ENCODE data around the gene BEND7.
"Not testable (repeated sequence)": the region's sequence is repeated elsewhere in the genome, so short reads cannot be mapped to it uniquely, and the experiment has no call there.

Gene BEND7, protein sequence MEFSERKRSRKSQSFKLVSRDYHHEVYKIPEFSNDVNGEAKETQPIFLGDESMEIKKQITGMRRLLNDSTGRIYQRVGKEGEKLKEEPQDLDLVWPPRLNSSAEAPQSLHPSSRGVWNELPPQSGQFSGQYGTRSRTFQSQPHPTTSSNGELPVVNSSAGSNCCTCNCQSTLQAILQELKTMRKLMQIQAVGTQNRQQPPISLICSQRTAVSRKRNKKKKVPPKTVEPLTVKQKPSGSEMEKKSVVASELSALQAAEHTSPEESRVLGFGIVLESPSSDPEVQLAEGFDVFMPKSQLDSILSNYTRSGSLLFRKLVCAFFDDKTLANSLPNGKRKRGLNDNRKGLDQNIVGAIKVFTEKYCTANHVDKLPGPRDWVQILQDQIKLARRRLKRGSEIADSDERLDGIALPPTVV

DNA sequence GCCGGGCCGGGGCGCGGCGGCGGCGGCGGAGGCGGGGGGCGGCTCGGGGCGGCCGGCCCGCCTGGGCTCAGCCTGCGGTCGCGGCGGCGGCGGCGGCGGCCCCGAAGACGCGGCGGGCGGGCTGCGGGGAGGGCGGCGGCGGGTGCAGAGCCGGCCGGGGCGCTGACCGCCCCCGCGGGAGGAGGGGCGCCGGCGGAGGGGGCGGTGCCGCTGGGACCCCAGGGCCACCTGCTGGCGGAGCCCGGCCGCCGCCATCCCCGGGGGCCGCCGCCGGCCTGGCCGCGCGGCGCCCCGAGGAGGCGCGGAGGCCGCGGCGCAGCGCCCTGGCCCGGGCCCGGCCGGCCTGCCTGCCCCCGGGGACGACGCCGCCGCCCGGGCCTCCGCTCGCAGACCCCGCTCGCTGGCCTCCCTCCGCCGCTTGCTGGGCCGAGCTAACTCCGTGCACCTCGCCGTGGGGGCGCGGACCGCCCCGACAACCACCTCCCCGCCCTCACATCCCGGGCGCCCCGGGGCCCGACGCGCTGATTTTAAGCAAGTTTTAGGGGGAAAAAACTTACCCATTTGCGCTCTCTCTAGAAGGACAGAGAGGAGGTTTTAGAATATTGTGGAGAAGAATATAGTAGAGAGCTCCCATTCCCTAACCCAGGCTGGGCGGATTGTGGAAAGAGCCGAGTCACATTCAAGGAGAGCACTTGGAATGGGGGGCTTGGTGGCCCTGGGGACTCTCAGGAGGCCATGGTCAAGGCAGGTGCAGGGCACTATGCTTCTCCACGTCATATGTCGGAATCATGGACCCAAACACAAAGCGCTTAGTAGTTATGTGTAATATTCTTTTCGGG lies at the start of gene BEND7:
TSS of gene BEND7 (minus strand) at position 140 of the 839 bp plus-strand sequence. CDS start 481 bp downstream, outside the sequence.
- DNase-seq (ENCODE audit: low read depth in 2 of 2, low spot score in 1 of 2), result no peak

DNA sequence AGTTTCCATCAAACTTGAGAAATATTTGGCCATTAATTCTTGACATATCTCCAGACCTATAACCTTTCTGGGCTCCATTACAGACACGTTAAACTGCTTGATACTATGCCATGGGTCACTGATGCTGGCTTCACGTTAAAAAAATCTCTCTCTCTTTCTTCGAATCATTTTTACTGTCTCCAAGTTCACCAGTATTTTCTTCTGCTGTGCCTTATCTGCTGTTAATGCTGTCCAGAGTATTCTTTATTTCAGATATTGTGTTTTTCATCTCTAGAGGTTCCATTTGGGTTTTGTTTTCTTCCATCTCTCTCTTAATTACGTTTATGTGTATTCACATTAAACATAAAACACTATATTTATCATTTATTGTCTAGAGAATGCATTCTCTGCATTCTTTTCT lies 45.1 kb upstream of the BEND7 start:
- DNase-seq (ENCODE audit: low read depth in 2 of 2, low spot score in 1 of 2), result no peak

DNA sequence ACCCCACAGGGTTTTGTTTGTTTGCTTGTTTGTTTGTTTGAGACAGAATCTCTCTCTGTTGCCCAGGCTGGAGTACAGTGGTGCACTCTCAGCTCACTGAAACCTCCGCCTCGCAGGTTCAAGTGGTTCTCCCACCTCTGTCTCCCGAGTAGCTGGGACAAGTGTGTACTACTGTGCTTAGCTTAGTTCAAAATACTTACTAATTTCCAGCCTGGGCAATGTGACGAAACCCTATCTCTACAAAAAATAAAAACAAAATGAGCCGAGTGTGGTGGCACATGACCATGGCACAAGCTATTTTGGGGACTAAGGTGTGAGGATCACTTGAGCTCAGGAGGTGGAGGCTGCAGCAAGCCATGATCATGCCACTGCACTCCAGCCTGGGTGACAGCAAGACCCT lies 42.7 kb upstream of the BEND7 start:
- DNase-seq (ENCODE audit: low read depth in 2 of 2, low spot score in 1 of 2), result no peak

DNA sequence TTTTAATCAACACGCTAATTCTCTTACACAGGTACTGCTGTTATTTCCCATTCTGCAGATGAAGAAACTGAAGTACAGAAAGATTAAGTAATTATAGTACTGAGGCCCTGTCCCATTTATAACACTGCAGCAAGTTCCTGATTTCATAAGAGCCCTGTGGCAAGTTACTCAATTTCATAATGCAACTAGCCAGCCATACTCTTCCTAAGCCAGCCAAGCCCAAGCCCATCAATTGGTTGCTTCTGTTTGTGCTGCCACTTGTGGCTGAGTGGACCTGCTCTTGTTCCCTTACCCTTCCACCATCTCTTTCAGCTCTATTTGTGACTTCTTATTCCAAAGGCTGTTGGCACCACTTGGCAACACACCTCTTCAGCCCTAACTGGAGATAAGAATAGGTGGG lies 38.2 kb upstream of the BEND7 start:
- DNase-seq (ENCODE audit: low read depth in 2 of 2, low spot score in 1 of 2), result no peak

DNA sequence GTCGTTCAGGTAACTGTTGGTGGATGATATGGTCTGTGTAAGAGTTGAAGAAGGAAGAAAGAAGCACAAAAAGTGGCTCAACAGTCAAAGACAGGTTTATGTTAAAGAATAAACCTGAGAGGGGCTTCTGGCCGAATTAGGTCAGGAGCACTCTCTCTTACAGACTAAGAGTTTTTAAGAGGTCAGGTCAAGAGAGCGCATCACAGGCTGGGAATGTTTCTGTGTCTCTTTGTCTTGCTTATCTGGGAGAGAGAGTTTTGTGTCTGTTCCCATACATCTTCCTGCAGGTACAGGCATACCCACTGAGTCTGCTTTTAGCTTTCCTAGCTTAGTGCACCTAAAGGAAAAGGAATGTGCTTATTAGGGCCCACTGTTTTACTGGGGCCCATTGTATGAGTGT lies 35.8 kb upstream of the BEND7 start:
- no peak for DNase-seq (ENCODE audit: low read depth in 2 of 2, low spot score in 1 of 2)

DNA sequence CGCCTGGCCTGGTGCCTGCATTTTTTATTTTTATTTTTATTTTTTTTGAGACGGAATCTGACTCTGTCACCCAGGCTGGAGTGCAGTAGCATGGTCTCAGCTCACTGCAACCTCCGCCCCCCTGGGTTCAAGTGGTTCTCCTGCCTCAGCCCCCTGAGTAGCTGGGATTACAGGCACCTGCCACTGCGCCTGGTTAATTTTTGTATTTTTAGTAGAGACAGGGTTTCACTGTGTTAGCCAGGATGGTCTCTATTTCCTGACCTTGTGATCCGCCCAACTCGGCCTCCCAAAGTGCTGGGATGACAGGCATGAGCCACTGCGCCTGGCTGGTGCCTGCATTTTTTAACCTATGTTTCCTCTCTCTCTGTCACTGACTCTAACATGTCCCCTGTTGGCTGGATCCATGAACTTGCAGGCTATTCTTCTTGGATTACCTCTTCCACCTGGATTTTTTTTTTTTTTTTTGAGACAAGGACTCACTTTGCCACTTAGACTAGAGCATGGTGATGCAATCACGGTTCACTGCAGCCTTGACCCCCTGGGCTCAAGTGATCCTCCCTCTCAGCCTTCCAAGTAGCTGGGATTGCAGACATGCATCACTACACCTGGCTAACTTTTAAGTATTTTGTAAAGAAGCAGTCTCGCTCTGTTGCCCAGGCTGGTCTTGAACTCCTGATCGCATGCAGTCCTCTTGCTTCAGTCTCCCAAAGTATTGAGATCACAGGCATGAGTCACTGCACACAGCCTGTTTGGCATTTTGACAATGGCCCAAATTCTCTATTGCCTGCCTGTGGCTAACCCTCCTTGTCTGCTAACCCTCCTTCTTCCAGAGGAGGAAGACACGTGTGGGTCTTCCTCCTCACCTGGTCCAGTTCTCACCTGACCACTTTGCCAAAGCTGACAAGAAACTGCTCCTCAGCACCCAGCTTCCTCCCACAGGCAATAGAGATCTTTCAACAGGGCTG lies 34.9 kb upstream of the BEND7 start:
- no peak for DNase-seq (ENCODE audit: low read depth in 2 of 2, low spot score in 1 of 2)

DNA sequence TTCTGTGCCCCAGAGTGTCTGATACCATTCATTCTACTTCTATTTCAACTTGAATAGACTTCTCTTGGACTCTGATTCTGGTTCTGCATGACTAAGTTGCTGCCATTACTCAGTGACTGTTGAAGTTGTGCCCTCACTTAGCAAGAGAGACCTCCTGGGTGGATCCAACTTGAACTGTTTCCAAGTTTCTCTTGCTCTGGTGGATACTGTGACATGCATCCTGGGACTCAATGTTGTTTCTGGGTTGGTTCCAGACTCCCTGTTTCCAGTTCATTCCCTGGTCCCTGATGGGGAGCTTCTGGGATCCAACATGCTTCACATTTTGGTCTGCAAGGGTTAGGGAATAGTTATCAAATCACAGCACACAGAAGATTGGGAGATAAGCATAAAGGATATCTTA lies 31.8 kb upstream of the BEND7 start:
- DNase-seq (ENCODE audit: low read depth in 2 of 2, low spot score in 1 of 2), result no peak

DNA sequence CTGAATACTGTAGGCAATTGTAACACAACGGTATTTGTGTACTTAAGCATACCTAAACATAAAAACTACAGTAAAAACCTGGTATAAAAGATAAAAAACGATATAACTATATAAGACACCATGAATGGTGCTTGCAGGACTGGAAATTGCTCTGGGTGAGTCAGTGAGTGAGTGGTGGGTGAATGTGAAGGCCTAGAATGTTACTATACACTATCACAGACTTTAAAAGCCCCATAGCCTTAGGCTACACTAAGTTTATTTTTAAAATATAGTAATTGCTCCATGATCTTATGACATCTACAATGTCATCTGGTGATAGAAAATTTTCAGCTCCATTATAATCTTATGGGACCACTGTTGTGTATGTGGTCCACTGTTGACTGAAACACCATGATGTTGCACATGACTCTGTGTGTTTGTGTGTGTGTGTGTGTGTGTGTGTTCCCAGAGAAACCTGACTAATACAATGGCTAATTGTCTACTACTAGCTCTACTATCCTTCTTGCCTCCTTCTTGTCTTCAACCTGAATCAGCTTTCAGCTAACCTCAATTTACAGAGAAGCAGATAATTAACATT lies 30.4 kb upstream of the BEND7 start:
- DNase-seq (ENCODE audit: low read depth in 2 of 2, low spot score in 1 of 2), result no peak

DNA sequence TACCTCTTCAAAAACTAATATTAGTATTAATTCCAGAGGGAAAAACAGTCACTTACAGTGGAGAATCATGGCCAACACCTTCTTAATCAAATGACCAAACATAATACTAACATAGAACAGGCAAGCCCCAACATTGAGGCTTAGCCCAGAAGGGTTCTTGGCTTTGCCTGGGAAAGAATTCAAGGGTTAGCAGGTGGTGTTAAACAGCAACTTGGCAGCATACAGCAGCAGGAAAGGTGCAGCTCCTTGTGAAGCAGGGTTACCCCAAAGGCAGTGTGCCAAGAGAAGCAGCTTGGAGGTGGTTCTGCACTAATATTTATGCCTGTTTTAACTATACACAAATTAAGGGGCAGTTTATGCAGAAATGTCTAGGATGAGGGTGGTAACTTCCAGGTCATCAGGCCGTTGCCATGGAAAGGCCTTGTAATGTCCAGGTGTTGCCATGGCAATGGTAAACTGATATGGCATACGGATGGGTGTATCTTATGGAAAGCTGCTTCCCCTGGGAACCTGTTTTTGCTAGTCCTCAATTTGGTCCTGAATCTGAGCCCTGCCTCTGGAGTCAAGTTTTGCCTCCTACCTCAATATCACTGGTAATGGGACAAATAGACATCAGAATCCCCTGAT lies 27.2 kb upstream of the BEND7 start:
- DNase-seq (ENCODE audit: low read depth in 2 of 2, low spot score in 1 of 2), result no peak

DNA sequence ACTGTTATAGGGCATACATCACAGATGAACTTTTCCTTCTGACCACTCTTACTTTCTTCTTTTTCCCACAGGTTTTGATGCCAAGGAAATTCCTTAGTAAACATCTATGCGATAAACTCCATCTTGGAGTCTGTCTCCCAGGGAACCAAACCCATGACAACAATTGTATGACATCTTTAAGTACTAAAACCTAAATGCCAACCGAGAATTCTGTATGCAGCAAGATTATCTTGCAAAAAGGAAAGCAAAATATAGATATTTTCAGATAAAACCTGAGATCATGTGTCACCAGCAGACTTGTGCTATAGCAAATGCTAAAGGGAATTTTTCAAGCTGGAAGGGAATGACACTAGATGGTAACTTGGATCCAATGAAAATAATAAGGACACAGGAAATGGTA lies 22.0 kb upstream of the BEND7 start:
- DNase-seq (ENCODE audit: low read depth in 2 of 2, low spot score in 1 of 2), result no peak

DNA sequence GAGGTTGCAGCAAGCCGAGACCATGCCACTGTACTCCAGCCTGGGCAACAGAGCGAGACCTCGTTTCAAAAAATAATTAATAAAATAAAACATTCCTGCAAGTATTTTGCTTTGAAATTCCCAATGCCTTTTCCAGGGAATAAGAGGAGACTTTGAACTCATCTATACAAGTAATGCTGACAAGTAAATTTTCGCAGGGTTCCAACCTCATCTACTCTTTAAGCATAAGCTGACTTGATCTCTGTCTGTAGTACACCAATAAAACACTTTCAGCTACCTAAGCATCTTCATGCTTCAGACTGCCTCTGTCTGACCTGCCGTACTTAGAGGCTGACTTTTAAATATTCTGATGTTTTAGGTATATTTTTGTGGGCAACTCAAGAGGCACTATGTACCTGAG lies 13.7 kb upstream of the BEND7 start:
- DNase-seq (ENCODE audit: low read depth in 2 of 2, low spot score in 1 of 2), result no peak

DNA sequence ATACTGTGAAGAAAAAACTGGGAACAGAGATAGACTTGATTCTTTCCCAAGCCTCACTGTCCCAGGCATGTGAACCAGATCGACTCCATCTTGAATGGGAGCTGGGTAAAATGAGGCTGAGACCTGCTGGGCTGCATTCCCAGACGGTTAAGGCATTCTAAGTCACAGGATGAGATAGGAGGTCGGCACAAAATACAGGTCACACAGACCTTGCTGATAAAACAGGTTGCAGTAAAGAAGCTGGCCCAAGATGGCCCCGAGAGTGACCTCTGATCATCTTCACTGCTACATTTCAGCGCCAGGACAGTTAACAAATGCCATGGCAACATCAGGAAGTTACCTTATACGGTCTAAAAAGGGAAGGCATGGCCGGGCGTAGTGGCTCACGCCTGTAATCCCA lies 9.2 kb upstream of the BEND7 start:
- DNase-seq (ENCODE audit: low read depth in 2 of 2, low spot score in 1 of 2), result not testable (repeated sequence)

DNA sequence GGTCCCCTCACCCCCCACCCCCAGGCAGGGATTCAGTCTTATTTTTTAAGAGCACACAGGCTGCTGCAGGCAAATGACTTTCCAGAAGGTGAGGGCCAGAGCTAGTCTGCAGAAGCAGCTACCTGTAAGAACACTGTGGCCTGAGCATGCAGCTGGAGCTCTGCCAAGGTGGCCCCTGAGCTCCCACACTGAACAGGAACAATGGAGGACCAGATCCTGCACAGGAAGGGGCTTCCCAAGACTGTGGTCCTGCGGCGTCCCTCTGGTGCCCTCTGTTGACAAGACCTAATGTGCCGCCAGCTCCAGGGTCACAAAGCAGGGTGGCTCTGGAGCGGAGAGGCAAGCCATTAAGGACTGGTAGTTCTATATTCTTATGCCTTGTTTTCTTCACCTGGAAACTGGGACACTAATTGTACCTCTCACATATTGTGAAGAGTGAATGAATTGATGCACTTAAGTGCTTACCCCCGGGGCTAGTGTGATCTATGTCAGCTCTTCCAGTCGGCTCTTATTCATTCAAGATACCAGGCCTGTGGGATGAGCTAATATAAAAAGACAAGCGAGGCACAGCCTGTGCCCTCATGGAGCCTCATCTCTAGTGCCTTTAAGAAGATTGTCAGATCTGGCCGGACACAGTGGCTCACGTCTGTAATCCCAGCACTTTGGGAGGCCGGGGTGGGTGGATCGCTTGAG lies 8.0 kb upstream of the BEND7 start:
- DNase-seq (ENCODE audit: low read depth in 2 of 2, low spot score in 1 of 2), result no peak

DNA sequence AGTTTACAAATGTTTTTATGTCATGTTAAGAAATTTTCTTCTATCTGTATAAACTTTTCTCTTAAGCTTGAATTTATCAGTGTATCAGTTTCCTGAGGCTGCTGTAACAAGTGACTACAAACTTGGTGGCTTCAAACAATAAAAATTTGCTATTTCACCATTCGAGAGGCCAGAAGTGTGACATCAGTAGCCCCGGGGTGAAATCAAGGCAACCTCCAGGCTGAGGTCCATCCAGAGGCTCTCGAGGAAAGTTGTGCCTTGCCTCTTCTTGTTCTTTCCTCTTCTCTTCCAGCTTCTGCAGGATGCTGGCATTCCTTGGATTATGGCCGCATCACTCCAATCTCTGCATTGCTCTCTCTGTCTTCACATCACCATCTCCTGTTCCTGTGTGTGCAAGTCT lies 6.5 kb upstream of the BEND7 start:
- DNase-seq (ENCODE audit: low read depth in 2 of 2, low spot score in 1 of 2), result no peak

DNA sequence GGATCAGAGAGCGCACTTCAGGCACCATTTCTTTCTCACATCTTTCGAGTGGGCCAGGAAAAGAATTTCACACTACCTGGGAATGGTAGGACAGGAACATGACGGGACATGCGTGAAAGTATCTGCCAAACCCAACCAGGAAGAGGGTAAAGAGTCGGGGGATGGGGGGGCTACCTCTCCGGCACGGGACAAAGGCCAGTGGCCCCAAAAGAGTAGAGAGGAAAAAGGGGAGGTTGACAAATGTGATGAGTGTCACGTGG lies 830 bp upstream of the BEND7 start:
- no peak for DNase-seq (ENCODE audit: low read depth in 2 of 2, low spot score in 1 of 2)

DNA sequence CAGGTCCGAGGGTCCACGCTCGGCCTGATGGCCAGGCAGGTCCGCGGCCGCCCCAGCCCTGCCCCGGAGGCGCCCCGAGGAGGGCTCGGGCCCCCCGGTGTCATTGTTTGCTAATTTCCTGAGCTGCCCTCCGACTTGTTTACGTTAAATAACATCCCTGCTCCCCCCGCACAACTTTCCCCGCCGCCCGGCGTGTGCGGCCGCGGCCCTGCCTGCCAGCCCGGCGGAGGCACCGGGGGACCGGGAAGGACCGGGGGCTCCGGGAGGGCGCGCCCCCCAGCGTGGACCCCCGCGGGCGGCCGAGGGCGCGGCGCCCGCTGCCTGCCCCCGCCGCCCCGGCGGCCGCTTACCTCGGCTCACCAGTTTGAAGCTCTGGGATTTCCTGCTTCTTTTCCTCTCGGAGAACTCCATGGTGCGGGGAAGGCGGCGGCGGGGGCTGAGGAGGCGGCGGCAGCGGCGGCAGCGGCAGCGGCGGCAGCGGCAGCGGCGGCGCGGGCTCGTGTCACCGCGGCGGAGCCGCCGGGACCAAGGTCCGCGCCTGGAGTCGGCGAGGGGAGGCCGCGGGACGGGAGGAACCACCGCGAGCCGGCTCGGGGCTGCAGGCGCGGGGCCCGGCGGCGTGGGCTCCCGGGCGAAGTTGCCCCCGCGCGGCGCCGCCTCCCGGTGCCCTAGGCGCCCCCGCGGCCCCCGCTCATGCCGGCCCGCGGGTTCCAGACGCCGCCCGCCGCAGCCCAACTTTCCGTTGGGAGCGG lies 515 bp downstream of the BEND7 start:
- no peak for DNase-seq (ENCODE audit: low read depth in 2 of 2, low spot score in 1 of 2)

DNA sequence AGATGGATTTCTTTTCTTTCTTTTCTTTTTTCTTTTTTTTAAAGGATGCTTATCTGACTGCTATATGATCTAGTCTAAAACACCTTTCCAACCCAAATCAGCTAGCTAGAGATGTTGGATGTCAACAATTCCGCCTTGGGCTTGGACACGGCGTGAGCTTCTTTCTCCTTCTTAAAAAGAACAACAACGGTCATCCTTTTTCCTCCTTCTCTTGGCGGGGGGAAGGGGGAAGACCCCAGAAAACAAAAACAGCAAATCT lies 1.0 kb downstream of the BEND7 start:
- DNase-seq (ENCODE audit: low read depth in 2 of 2, low spot score in 1 of 2), result no peak

DNA sequence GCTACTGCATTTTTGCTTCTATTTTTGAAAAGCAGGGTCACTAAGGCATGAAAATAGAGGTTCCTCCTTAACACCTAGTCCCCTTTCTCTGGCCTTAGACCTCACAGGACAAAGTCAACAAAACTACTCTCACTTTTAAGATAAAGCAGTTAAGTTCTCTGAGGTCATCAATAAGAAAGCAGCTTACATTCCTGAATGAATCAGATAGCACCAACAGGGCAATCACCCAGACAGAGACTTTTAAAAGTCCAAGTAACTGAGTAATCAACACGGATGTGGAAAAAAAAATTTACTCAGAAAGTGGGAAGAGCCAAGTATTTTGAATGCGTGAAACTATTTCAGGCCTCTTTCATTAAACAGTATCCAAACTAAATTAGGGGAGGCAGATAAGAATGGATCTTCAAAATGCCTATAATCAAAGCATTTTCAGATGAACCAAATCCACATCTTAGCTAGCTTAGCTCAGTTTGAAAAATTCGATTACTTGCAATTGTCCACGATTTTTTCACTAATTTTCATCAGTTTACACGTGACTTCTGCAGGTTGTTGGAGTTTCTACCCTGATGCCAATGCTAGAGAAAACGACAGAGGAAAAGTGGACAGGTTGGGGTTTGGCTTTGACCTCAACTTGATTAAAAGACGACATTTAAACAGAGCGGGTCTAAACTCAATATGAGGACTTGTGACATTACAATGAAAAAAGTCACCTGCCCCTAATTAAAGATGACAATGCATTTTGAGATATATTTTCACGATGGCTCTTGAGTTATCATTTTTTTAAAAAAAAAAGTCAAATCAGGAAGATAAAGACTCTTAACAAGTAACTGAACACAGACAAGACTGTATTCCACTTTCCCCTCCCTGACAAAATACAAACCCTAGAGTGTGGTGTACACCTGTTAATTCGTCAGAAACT lies 1.6 kb downstream of the BEND7 start:
- DNase-seq (ENCODE audit: low read depth in 2 of 2, low spot score in 1 of 2), result no peak

DNA sequence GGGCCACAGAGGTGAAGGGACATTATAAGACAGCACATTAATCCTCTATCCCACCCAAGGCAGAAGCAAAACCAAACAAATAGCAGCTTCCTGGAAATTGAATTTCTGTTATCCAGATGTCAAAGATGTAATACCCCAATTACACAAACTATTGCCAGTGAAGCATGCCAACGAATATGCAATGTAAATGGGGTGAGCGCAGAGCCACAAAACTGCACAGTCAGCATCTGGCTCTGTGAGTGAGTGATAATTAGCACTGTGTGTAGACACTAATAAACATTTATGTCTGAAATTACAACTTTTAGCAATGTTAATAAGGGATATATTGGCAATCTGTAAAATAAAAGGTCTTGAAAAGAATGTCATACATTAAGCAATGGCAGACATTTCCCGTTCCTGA lies 3.2 kb downstream of the BEND7 start:
- no peak for DNase-seq (ENCODE audit: low read depth in 2 of 2, low spot score in 1 of 2)
